HCT116 (cell line): ENCODE data around the gene NR5A2.
"Not testable (repeated sequence)": the region's sequence is repeated elsewhere in the genome, so short reads cannot be mapped to it uniquely, and the experiment has no call there.

Source experiments
- CEBPB ChIP-seq: IDR thresholded peaks from 2 replicates; pipeline ENCODE4 v1.6.1; 2012; ENCODE audit warnings: low read depth
- CTCF ChIP-seq, 3 experiments: fragments of 200-600 bp in 1 of 3; sonication (generic) in 1 of 3; IDR thresholded peaks in 2 of 3; conservative IDR thresholded peaks in 1 of 3; 2 replicates each; pipeline ENCODE4 v1.5.1; 2012 to 2017; ENCODE audit warnings: low read depth in 2 of 3, low read length in 2 of 3, antibody characterized with exemption in 1 of 3, borderline replicate concordance in 1 of 3, control low read depth in 1 of 3, mild to moderate bottlenecking in 1 of 3, mixed read lengths in 1 of 3, mixed run types in 1 of 3, moderate library complexity in 1 of 3; ENCODE audit not compliant: insufficient read depth in 1 of 3
- MAX ChIP-seq: IDR thresholded peaks from 2 replicates; pipeline ENCODE4 v1.6.1; 2012
- POLR2AphosphoS5 ChIP-seq: IDR thresholded peaks from 2 replicates; pipeline ENCODE4 v1.6.1; 2011; ENCODE audit warnings: mild to moderate bottlenecking, low read depth, low read length, moderate library complexity
- ZNF274 ChIP-seq: fragments of 200-500 bp; sonication (Bioruptor generic); IDR thresholded peaks from 2 replicates; pipeline ENCODE4 v1.6.1; 2014; ENCODE audit warnings: mild to moderate bottlenecking, low read depth, low read length, inconsistent platforms

- not testable (repeated sequence) for TF ChIP-seq CTCF (IDR thresholded peaks at IDR 0.05 in 2 of 3, conservative IDR thresholded peaks at IDR 0.05 in 1 of 3; ENCODE audit: borderline replicate concordance in 1 of 3, insufficient read depth in 1 of 3, low read depth in 2 of 3, low read length in 2 of 3); MAX; ZNF274; CEBPB; POLR2AphosphoS5
Observed at GRCh38 chr1:200185191-200185590, 157.7 kb downstream of the NR5A2 start.
